ENCODE results near the gene TBL1XR1.
A peak's percentile ranks its signal among the peaks of the same experiment; 100 is the strongest.

TBL1XR1 gene

GRCh38 chr3:177045767-177046166 lies 151.5 kb downstream of the TBL1XR1 start:
- no peak for TF ChIP-seq CTCF (conservative IDR thresholded peaks at IDR 0.05; ENCODE audit: low read depth)
- H3K27ac ChIP-seq, result no peak overlapping the region

GRCh38 chr3:177045222-177045621 lies 152.1 kb downstream of the TBL1XR1 start:
- POLR2A ChIA-PET (ENCODE audit: low non-redundant PET), result no interaction called here
- CTCF ChIA-PET, result no interaction called here
- DNase-seq (ENCODE audit: low spot score), result no peak
- TF ChIP-seq CTCF (conservative IDR thresholded peaks at IDR 0.05; ENCODE audit: low read depth), result no peak
- no peak overlapping the region for H3K27ac ChIP-seq

More at GRCh38 chr3:177045767-177046166, 151.5 kb downstream of the TBL1XR1 start:
- no peak for DNase-seq (ENCODE audit: low spot score)
- POLR2A ChIA-PET (ENCODE audit: low non-redundant PET), result no interaction called here
- CTCF ChIA-PET, result no interaction called here

GRCh38 chr3:177041730-177042551 lies 155.3 kb downstream of the TBL1XR1 start:
- ChIA-PET POLR2A (ENCODE audit: low non-redundant PET) (no interaction called here), CTCF (no interaction called here)
- TF ChIP-seq CTCF (conservative IDR thresholded peaks at IDR 0.05; ENCODE audit: low read depth), result no peak
- DNase-seq (ENCODE audit: low spot score), result no peak
- no peak overlapping the region for H3K27ac ChIP-seq

- no peak for DNase-seq (ENCODE audit: low spot score)
- no peak for TF ChIP-seq CTCF (conservative IDR thresholded peaks at IDR 0.05; ENCODE audit: low read depth)
- no peak overlapping the region for H3K27ac ChIP-seq
- ChIA-PET POLR2A (ENCODE audit: low non-redundant PET) (no interaction called here), CTCF (no interaction called here)
Measured at GRCh38 chr3:177041021-177041729, 156.1 kb downstream of the TBL1XR1 start.

- ChIA-PET POLR2A (ENCODE audit: low non-redundant PET) (no interaction called here), CTCF (no interaction called here)
- DNase-seq (ENCODE audit: low spot score), result no peak
- TF ChIP-seq CTCF (conservative IDR thresholded peaks at IDR 0.05; ENCODE audit: low read depth), result no peak
- peak overlapping the region; percentile 58 for H3K27ac ChIP-seq
Measured at GRCh38 chr3:177039490-177040274, 157.6 kb downstream of the TBL1XR1 start.

- H3K27ac ChIP-seq, result no peak overlapping the region
- POLR2A ChIA-PET (ENCODE audit: low non-redundant PET), result no interaction called here
- TF ChIP-seq CTCF (conservative IDR thresholded peaks at IDR 0.05; ENCODE audit: low read depth), result no peak
- CTCF ChIA-PET, result no interaction called here
- DNase-seq (ENCODE audit: low spot score), result no peak
Measured at GRCh38 chr3:177037241-177037640, 160.0 kb downstream of the TBL1XR1 start.
